Right forelimb (tissue), 1 donor: ENCODE results near the gene MLLT6.

Experiments
- DNase-seq: peaks from one replicate; pipeline ENCODE4 v3.0.0-alpha.2; 2018

The MLLT6 gene

GRCh38 chr17:38704606-38705522 lies at the start of gene MLLT6:
Gene MLLT6, plus strand, starts transcription at chr17:38705273. Its CDS starts 360 bp downstream, at chr17:38705633.
- DNase-seq = peak; percentile 82

GRCh38 chr17:38656959-38657823 lies 47.9 kb upstream of the MLLT6 start:
- no peak for DNase-seq

GRCh38 chr17:38657824-38658740 lies 47.0 kb upstream of the MLLT6 start:
- no peak for DNase-seq

- DNase-seq = no peak
Measured at GRCh38 chr17:38658741-38659345, 46.2 kb upstream of the MLLT6 start.

- no peak for DNase-seq
Measured at GRCh38 chr17:38659415-38659814, 45.7 kb upstream of the MLLT6 start.

GRCh38 chr17:38660097-38661025 lies 44.7 kb upstream of the MLLT6 start:
- no peak for DNase-seq

- DNase-seq = no peak
Measured at GRCh38 chr17:38663125-38663751, 41.8 kb upstream of the MLLT6 start.

GRCh38 chr17:38663964-38664644 lies 41.0 kb upstream of the MLLT6 start:
- DNase-seq = no peak

- DNase-seq = peak; percentile 77
Measured at GRCh38 chr17:38667099-38667786, 37.8 kb upstream of the MLLT6 start.

- no peak for DNase-seq
Measured at GRCh38 chr17:38667787-38668122, 37.3 kb upstream of the MLLT6 start.

- no peak for DNase-seq
Measured at GRCh38 chr17:38669520-38669919, 35.6 kb upstream of the MLLT6 start.

GRCh38 chr17:38671939-38672720 lies 32.9 kb upstream of the MLLT6 start:
- DNase-seq = no peak

- DNase-seq = no peak
Measured at GRCh38 chr17:38672788-38673706, 32.0 kb upstream of the MLLT6 start.

GRCh38 chr17:38673707-38674013 lies 31.4 kb upstream of the MLLT6 start:
- peak; percentile 63 for DNase-seq

- no peak for DNase-seq
Measured at GRCh38 chr17:38674014-38674748, 30.9 kb upstream of the MLLT6 start.

- DNase-seq = peak; percentile 88
Measured at GRCh38 chr17:38674749-38675615, 30.1 kb upstream of the MLLT6 start, which contains the start of gene EPOP. Gene EPOP, minus strand, starts transcription at chr17:38674957. Its CDS starts 462 bp downstream, at chr17:38674495.
